DMS114 treated with DMSO at 0.1 percent for 48 hours (cell line): ENCODE measurements around the gene ARHGEF16.

ENCODE experiments used
- DNase-seq: peaks from one replicate; lab custom pipeline; 2025; ENCODE audit not compliant: unreplicated experiment; lab: John Stamatoyannopoulos, UW

Gene ARHGEF16

GRCh38 chr1:3501437-3501836 lies 47.0 kb downstream of the ARHGEF16 start:
- no peak for DNase-seq

GRCh38 chr1:3501856-3502640 lies 47.6 kb downstream of the ARHGEF16 start:
- DNase-seq: no peak

- no peak for DNase-seq
These were observed 48.4 kb downstream of the ARHGEF16 start for GRCh38 chr1:3502641-3503524.

- DNase-seq: no peak
These were observed 49.0 kb downstream of the ARHGEF16 start for GRCh38 chr1:3503525-3503886.

- no peak for DNase-seq
These were observed 49.8 kb downstream of the ARHGEF16 start for GRCh38 chr1:3504151-3504821.

- DNase-seq: no peak
These were observed 50.3 kb downstream of the ARHGEF16 start for GRCh38 chr1:3504822-3505153.

- DNase-seq: no peak
These were observed 50.7 kb downstream of the ARHGEF16 start for GRCh38 chr1:3505161-3505560.

- no peak for DNase-seq
These were observed 51.6 kb downstream of the ARHGEF16 start for GRCh38 chr1:3506041-3506440.

- no peak for DNase-seq
These were observed 52.5 kb downstream of the ARHGEF16 start for GRCh38 chr1:3506943-3507342.

GRCh38 chr1:3507636-3508275 lies 53.3 kb downstream of the ARHGEF16 start:
- DNase-seq: no peak

- no peak for DNase-seq
These were observed 54.4 kb downstream of the ARHGEF16 start for GRCh38 chr1:3508757-3509415.

GRCh38 chr1:3509721-3510120 lies 55.3 kb downstream of the ARHGEF16 start:
- no peak for DNase-seq

- no peak for DNase-seq
These were observed 55.9 kb downstream of the ARHGEF16 start for GRCh38 chr1:3510136-3510955.

GRCh38 chr1:3510956-3511250 lies 56.4 kb downstream of the ARHGEF16 start:
- no peak for DNase-seq

- no peak for DNase-seq
These were observed 56.8 kb downstream of the ARHGEF16 start for GRCh38 chr1:3511306-3511705.

GRCh38 chr1:3511856-3512255 lies 57.4 kb downstream of the ARHGEF16 start:
- DNase-seq: no peak

GRCh38 chr1:3514404-3514803 lies 59.9 kb downstream of the ARHGEF16 start:
- DNase-seq: no peak

- no peak for DNase-seq
These were observed 60.8 kb downstream of the ARHGEF16 start for GRCh38 chr1:3515272-3515671.

- no peak for DNase-seq
These were observed 61.5 kb downstream of the ARHGEF16 start for GRCh38 chr1:3515774-3516480.

- no peak for DNase-seq
These were observed 62.0 kb downstream of the ARHGEF16 start for GRCh38 chr1:3516481-3516869.
